SK-N-SH (cell line): Measurements from ENCODE around the gene INSM2.

ENCODE experiments used
- EP300 ChIP-seq, 2 experiments: IDR thresholded peaks; 2 replicates each; pipeline versions ENCODE4 v1.4.0 to v1.6.1; 2012; ENCODE audit warnings: borderline replicate concordance in 1 of 2, low read depth in 1 of 2, low read length in 1 of 2
- MEF2A ChIP-seq: IDR thresholded peaks from 2 replicates; pipeline ENCODE4 v1.4.0; 2012; ENCODE audit warnings: low read depth, borderline replicate concordance
- NFIC ChIP-seq: IDR thresholded peaks from 2 replicates; pipeline ENCODE4 v1.4.0; 2012; ENCODE audit warnings: borderline replicate concordance
- TF ChIP-seq, protein P1 (sequence below): fragments of 200-600 bp; sonication (generic); IDR thresholded peaks from 2 replicates; pipeline ENCODE4 v1.6.1; 2017; ENCODE audit warnings: antibody characterized with exemption, mild to moderate bottlenecking, moderate library complexity

- TF ChIP-seq EP300 (IDR thresholded peaks at IDR 0.05; ENCODE audit: borderline replicate concordance in 1 of 2, low read depth in 1 of 2, low read length in 1 of 2) (no peak), MEF2A (no peak), NFIC (no peak)
- TF ChIP-seq, protein P1, sequence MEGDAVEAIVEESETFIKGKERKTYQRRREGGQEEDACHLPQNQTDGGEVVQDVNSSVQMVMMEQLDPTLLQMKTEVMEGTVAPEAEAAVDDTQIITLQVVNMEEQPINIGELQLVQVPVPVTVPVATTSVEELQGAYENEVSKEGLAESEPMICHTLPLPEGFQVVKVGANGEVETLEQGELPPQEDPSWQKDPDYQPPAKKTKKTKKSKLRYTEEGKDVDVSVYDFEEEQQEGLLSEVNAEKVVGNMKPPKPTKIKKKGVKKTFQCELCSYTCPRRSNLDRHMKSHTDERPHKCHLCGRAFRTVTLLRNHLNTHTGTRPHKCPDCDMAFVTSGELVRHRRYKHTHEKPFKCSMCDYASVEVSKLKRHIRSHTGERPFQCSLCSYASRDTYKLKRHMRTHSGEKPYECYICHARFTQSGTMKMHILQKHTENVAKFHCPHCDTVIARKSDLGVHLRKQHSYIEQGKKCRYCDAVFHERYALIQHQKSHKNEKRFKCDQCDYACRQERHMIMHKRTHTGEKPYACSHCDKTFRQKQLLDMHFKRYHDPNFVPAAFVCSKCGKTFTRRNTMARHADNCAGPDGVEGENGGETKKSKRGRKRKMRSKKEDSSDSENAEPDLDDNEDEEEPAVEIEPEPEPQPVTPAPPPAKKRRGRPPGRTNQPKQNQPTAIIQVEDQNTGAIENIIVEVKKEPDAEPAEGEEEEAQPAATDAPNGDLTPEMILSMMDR, result no peak
These were observed 18.0 kb upstream of the INSM2 start for GRCh38 chr14:35515916-35516315.
